Muscle layer of duodenum (tissue), 2 donors: ENCODE measurements around the gene ABR.
"Not testable (repeated sequence)": the region's sequence is repeated elsewhere in the genome, so short reads cannot be mapped to it uniquely, and the experiment has no call there.

ENCODE experiments used
- H3K27ac ChIP-seq: one replicate; pipeline ENCODE4 v1.7.0; 2013; ENCODE audit warnings: mild to moderate bottlenecking, low read length
- H3K27me3 ChIP-seq: one replicate; pipeline ENCODE4 v1.7.0; 2013; ENCODE audit warnings: low read depth, mild to moderate bottlenecking, control low read depth, low read length
- H3K36me3 ChIP-seq, 2 donors: one replicate each; pipeline ENCODE4 v1.7.0; 2013; ENCODE audit warnings: low read length in 2 of 2, control low read depth in 1 of 2, mild to moderate bottlenecking in 1 of 2; ENCODE audit not compliant: insufficient read depth in 2 of 2, control insufficient read depth in 1 of 2
- H3K4me1 ChIP-seq, 2 donors: one replicate each; pipeline ENCODE4 v1.7.0; 2013; ENCODE audit warnings: low read length in 2 of 2, mild to moderate bottlenecking in 2 of 2, control low read depth in 1 of 2, moderate library complexity in 1 of 2; ENCODE audit not compliant: insufficient read depth in 2 of 2, control insufficient read depth in 1 of 2
- H3K4me3 ChIP-seq, 2 donors: one replicate each; pipeline ENCODE4 v1.7.0; 2013; ENCODE audit warnings: low read length in 2 of 2, low read depth in 1 of 2, mild to moderate bottlenecking in 1 of 2
- H3K9me3 ChIP-seq, 2 donors: one replicate each; pipeline ENCODE4 v1.7.0; 2013; ENCODE audit warnings: low read length in 2 of 2, control low read depth in 1 of 2, mild to moderate bottlenecking in 1 of 2; ENCODE audit not compliant: control insufficient read depth in 1 of 2
- donor health status: healthy.

The ABR gene

GRCh38 chr17:1136748-1137147, 43.0 kb downstream of the ABR start:
- no peak overlapping the region for H3K27ac ChIP-seq
- H3K4me1 ChIP-seq: peaks cover 0 to 12% of the 10 kb centered on the region in 2 donors
- no peaks in the 10 kb centered on the region for H3K36me3 ChIP-seq
- no peak overlapping the region for H3K4me3 ChIP-seq
- no peaks in the 10 kb centered on the region for H3K9me3 ChIP-seq
- H3K27me3 ChIP-seq: no peaks in the 10 kb centered on the region

- Histone ChIP-seq H3K9me3 (no peaks in the 10 kb centered on the region), H3K27me3 (no peaks in the 10 kb centered on the region), H3K4me3 (no peak overlapping the region), H3K36me3 (no peaks in the 10 kb centered on the region), H3K27ac (no peak overlapping the region), H3K4me1 (peaks cover 0 to 12% of the 10 kb centered on the region in 2 donors)
These were observed 45.0 kb downstream of the ABR start for GRCh38 chr17:1134634-1135324.

GRCh38 chr17:1130191-1130590, 49.6 kb downstream of the ABR start:
- Histone ChIP-seq H3K36me3 (no peaks in the 10 kb centered on the region), H3K4me3 (no peak overlapping the region), H3K27ac (no peak overlapping the region), H3K27me3 (no peaks in the 10 kb centered on the region), H3K9me3 (no peaks in the 10 kb centered on the region), H3K4me1 (peaks cover 0 to 8% of the 10 kb centered on the region in 2 donors)

- not testable (repeated sequence) for H3K27ac ChIP-seq, H3K9me3 ChIP-seq, H3K4me3 ChIP-seq, H3K27me3 ChIP-seq, H3K36me3 ChIP-seq, H3K4me1 ChIP-seq
These were observed 51.3 kb downstream of the ABR start for GRCh38 chr17:1128463-1128862.

- Histone ChIP-seq H3K9me3 (no peaks in the 10 kb centered on the region), H3K27me3 (no peaks in the 10 kb centered on the region), H3K4me3 (no peak overlapping the region), H3K27ac (no peak overlapping the region), H3K4me1 (peaks cover 0 to 5% of the 10 kb centered on the region in 2 donors), H3K36me3 (no peaks in the 10 kb centered on the region)
These were observed 52.8 kb downstream of the ABR start for GRCh38 chr17:1126801-1127550.

GRCh38 chr17:1126250-1126797, 53.5 kb downstream of the ABR start:
- H3K36me3 ChIP-seq: no peaks in the 10 kb centered on the region
- peaks cover 0 to 5% of the 10 kb centered on the region in 2 donors for H3K4me1 ChIP-seq
- H3K27ac ChIP-seq: no peak overlapping the region
- H3K9me3 ChIP-seq: no peaks in the 10 kb centered on the region
- no peaks in the 10 kb centered on the region for H3K27me3 ChIP-seq
- no peak overlapping the region for H3K4me3 ChIP-seq

GRCh38 chr17:1125788-1126145, 54.0 kb downstream of the ABR start:
- H3K4me3 ChIP-seq: no peak overlapping the region
- no peaks in the 10 kb centered on the region for H3K9me3 ChIP-seq
- H3K27ac ChIP-seq: no peak overlapping the region
- H3K36me3 ChIP-seq: no peaks in the 10 kb centered on the region
- peaks cover 0 to 5% of the 10 kb centered on the region in 2 donors for H3K4me1 ChIP-seq
- H3K27me3 ChIP-seq: no peaks in the 10 kb centered on the region

- H3K27ac ChIP-seq: no peak overlapping the region
- H3K4me1 ChIP-seq: peaks cover 0 to 5% of the 10 kb centered on the region in 2 donors
- H3K4me3 ChIP-seq: no peak overlapping the region
- H3K36me3 ChIP-seq: no peaks in the 10 kb centered on the region
- no peaks in the 10 kb centered on the region for H3K9me3 ChIP-seq
- H3K27me3 ChIP-seq: no peaks in the 10 kb centered on the region
These were observed 54.6 kb downstream of the ABR start for GRCh38 chr17:1124896-1125787.

- Histone ChIP-seq H3K9me3 (no peaks in the 10 kb centered on the region), H3K27ac (no peak overlapping the region), H3K4me1 (peaks cover 0 to 5% of the 10 kb centered on the region in 2 donors)
These were observed 55.7 kb downstream of the ABR start for GRCh38 chr17:1123921-1124715.

GRCh38 chr17:1123393-1123831, 56.4 kb downstream of the ABR start:
- H3K27me3 ChIP-seq: no peaks in the 10 kb centered on the region
- H3K27ac ChIP-seq: no peak overlapping the region
- no peaks in the 10 kb centered on the region for H3K9me3 ChIP-seq
- no peaks in the 10 kb centered on the region for H3K36me3 ChIP-seq
- H3K4me3 ChIP-seq: no peak overlapping the region
- H3K4me1 ChIP-seq: peaks cover 0 to 5% of the 10 kb centered on the region in 2 donors

More at GRCh38 chr17:1123921-1124715, 55.7 kb downstream of the ABR start:
- no peaks in the 10 kb centered on the region for H3K27me3 ChIP-seq
- no peaks in the 10 kb centered on the region for H3K36me3 ChIP-seq
- H3K4me3 ChIP-seq: no peak overlapping the region
